HUES48 (cell line): Measurements from ENCODE around the gene MAGED2.

Source experiments
- H3K27ac ChIP-seq: one replicate; pipeline ENCODE4 v1.7.0; 2013; ENCODE audit warnings: low read depth, low read length, inconsistent platforms
- H3K27me3 ChIP-seq: 2 replicates; pipeline ENCODE4 v1.6.1; 2013; ENCODE audit warnings: mild to moderate bottlenecking, low read length; ENCODE audit not compliant: control insufficient read depth, insufficient read depth
- H3K36me3 ChIP-seq: 2 replicates; pipeline ENCODE4 v1.6.1; 2013; ENCODE audit warnings: low read length; ENCODE audit not compliant: control insufficient read depth, insufficient read depth
- H3K4me1 ChIP-seq: 2 replicates; pipeline ENCODE4 v1.6.1; 2013; ENCODE audit warnings: mild to moderate bottlenecking, low read length; ENCODE audit not compliant: control insufficient read depth, insufficient read depth
- H3K4me3 ChIP-seq: 2 replicates; pipeline ENCODE4 v1.5.1; 2013; ENCODE audit warnings: mild to moderate bottlenecking, low read depth, low read length
- H3K9ac ChIP-seq: 2 replicates; pipeline ENCODE4 v1.6.1; 2013; ENCODE audit warnings: mild to moderate bottlenecking, low read depth, low read length, moderate library complexity
- H3K9me3 ChIP-seq: 2 replicates; pipeline ENCODE4 v1.6.1; 2013; ENCODE audit warnings: low read length; ENCODE audit not compliant: control insufficient read depth, insufficient read depth

MAGED2 gene

DNA sequence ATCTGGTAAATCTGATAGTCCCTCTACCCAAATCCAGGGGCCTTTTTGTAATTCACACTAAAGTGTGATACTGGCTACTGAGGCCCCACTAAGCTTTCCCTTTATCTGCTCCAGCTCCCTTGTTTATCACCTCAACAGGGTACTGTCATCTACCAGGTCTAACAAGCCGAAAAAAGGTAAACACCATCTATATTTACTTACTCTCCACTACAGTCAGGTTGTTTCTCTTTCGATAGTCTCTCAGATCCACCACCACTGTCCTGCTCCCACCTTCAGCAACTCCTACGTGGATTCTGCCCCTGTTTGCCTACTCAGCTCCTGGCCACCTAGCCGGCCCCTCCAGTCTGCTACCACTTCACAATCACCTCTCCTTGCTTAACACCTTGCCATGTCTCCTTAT lies 12.8 kb upstream of the MAGED2 start:
- no peaks in the 10 kb centered on the region for H3K4me1 ChIP-seq
- peaks cover 32% of the 10 kb centered on the region for H3K9me3 ChIP-seq
- no peak overlapping the region for H3K4me3 ChIP-seq
- no peak overlapping the region for H3K9ac ChIP-seq
- H3K36me3 ChIP-seq, result no peaks in the 10 kb centered on the region
- H3K27ac ChIP-seq, result no peak overlapping the region
- H3K27me3 ChIP-seq, result no peaks in the 10 kb centered on the region

DNA sequence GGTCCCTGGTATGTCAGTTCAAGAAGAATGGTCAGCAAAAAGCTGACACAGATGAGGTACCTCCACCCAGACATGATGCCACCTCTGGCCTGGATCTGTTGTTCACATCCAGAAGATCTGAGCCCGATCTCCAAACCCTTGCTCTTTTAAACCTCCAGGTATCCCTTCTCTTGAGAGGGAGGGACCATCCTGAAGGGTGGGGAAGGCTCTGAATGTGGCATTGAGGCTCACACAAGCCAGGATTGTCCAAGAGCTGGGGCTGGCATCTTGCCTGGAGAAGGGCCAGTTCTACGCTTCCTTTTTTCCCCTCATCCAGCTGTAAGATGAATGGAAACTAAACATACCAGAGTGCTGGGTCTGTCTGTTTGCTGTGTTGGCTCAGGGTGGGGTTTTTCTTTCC lies 9.4 kb upstream of the MAGED2 start, which contains the start of gene ITIH6:
ITIH6 (minus strand) TSS at position 119 of the 400 bp plus-strand sequence; CDS start at position 74, 45 bp downstream.
- Histone ChIP-seq H3K9me3 (peaks cover 39% of the 10 kb centered on the region), H3K4me1 (no peaks in the 10 kb centered on the region), H3K9ac (no peak within 1 kb of the TSS), H3K27me3 (no peaks in the 10 kb centered on the region), H3K4me3 (no peak within 1 kb of the TSS), H3K27ac (no peak within 1 kb of the TSS), H3K36me3 (no peaks in the 10 kb centered on the region)

DNA sequence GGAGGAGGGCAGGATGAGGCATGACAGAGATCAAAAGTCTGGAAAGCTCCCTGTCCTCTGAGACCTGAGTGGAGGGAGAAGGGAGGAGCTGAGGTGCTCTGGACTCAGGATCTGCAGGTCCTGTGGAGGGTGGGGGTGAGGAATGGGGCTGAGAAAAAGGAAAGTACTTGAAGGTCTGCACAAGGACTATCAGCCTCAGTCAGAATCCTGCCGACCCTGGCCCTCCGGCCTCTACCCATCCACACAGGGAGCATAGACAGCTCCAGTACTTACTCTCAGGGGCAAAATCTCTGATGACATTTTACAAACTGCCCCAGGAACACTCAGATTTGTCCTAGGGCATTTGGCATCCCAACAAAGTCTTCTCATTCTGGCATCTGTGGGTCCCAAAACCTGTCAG lies 8.5 kb upstream of the MAGED2 start:
- Histone ChIP-seq H3K9ac (no peak overlapping the region), H3K36me3 (no peaks in the 10 kb centered on the region), H3K27me3 (no peaks in the 10 kb centered on the region), H3K9me3 (peaks cover 39% of the 10 kb centered on the region), H3K4me3 (no peak overlapping the region), H3K27ac (no peak overlapping the region), H3K4me1 (0 out of 2 replicates have a peak, but pooled peaks cover 3% of the 10 kb centered on the region)

DNA sequence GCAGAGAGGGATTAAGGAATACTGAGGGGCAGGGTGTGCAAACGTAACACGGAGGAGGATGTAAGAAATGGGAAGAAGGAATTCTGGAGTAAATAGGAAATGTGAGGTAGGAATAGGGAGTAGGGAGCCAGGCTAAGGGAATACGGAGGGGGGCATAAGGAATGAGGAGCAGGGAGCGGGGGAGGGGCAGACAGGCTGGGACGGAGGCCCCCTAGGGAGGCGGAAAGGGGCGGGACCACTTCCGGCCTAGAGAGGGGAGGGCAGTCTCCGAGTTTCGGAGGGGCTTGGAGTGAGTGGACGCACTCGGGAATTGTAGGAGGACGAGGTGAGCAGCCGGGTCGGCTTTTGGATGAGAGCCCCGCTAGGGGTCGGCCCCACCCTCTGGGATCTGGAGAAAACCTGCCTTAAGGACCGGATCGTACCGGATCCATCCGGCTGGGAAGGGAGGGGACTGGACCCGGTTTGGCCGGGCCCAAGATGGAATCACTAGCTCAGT lies 612 bp downstream of the MAGED2 start:
- 0 out of 2 replicates have a peak, but pooled peaks cover 9% of the 10 kb centered on the region for H3K4me1 ChIP-seq
- H3K36me3 ChIP-seq, result peaks cover 36% of the 10 kb centered on the region
- H3K27me3 ChIP-seq, result no peaks in the 10 kb centered on the region
- peaks cover 40% of the 10 kb centered on the region for H3K9me3 ChIP-seq
- H3K4me3 ChIP-seq, result peak overlapping the region; percentile 84
- H3K27ac ChIP-seq, result peak overlapping the region; percentile 97
- H3K9ac ChIP-seq, result peak overlapping the region; percentile 75

DNA sequence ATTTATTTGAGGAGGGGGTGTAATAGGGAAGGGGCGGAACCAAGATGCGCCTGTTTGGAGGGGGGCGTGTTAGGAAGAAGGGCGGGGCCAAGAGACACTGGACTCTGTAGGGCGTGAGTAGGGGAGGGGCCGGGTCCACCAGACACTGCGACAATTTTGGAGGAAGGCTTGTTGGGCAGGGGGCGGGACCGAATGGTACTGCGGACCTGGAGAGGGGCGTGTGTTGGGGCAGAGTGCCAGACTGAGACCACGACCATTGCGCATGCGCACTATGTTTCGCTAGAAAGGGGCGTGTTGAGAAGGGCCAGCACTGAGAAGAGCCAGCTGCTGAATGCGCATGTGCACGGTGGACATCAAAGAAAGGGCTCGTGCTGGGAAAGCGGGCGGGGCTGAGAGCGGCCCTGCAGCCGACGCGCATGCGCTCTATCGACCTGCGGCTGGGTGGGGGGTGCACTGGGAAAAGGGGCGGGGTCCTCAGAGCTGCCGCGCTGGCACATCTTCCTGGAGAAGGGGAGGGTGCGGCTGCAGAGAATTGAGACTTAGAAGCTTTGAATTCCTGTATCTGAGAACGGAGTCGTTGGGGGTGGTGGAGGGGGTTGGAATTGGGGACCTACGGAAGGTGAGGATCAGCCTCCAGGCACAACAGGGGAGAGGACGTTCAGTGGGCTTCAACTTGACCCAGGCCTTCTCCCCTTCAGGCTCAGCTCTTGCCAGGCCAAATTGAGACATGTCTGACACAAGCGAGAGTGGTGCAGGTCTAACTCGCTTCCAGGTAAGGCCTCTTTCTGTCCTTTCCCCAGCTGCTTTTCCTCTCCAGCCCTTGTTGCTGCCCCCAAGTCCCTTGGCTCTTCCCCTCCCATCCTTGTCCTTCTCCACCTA lies 1.3 kb downstream of the MAGED2 start:
- Histone ChIP-seq H3K9ac (peak overlapping the region; percentile 59), H3K36me3 (peaks cover 43% of the 10 kb centered on the region), H3K9me3 (peaks cover 35% of the 10 kb centered on the region), H3K27ac (peak overlapping the region; percentile 97), H3K4me1 (0 out of 2 replicates have a peak, but pooled peaks cover 8% of the 10 kb centered on the region), H3K4me3 (peak overlapping the region; percentile 84), H3K27me3 (no peaks in the 10 kb centered on the region)

DNA sequence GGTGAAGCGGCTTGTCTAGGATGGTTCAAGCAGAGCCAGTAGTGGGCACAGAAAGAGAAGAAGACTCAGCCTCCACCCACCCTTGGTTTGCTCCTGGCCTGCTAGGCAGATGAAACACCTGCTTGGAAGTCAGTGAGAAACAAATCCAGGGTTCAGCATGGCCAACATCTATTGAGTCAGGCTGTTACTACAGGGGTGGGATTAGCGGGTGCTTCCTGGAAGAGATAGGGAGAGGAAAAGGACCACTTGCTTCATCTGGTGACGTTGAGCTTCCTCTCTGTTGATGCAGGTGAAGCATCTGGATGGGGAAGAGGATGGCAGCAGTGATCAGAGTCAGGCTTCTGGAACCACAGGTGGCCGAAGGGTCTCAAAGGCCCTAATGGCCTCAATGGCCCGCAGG lies 3.0 kb downstream of the MAGED2 start:
- H3K9me3 ChIP-seq, result peaks cover 47% of the 10 kb centered on the region
- no peaks in the 10 kb centered on the region for H3K27me3 ChIP-seq
- H3K27ac ChIP-seq, result no peak overlapping the region
- no peak overlapping the region for H3K4me3 ChIP-seq
- H3K4me1 ChIP-seq, result no peaks in the 10 kb centered on the region
- no peak overlapping the region for H3K9ac ChIP-seq
- H3K36me3 ChIP-seq, result peaks cover 60% of the 10 kb centered on the region

DNA sequence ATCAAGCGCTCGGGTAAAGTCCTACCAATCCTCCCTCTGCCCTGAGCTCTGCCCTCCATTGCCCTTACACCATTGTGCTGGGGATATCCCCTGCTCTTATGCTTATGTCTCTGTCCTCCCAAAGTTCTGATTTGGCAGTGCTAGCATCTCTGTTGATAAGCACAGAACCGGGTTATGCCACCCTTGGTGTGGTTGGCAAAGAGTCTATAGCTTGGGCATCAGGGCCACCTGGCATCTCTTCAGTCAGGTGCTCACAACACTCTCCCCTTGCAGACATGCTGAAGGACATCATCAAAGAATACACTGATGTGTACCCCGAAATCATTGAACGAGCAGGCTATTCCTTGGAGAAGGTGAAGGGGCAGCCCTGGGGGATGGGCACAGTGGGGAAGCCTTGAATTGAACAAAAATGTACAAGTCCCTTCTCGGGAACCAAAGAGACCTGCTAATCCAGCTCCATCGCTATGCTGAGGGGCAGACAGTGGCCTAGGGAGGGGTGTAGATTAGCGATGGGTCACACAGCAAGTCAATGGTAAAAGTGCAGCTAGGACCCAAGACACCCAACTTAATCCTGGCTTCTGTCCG lies 3.8 kb downstream of the MAGED2 start:
- H3K4me1 ChIP-seq, result no peaks in the 10 kb centered on the region
- no peak overlapping the region for H3K27ac ChIP-seq
- peaks cover 51% of the 10 kb centered on the region for H3K9me3 ChIP-seq
- H3K36me3 ChIP-seq, result peaks cover 67% of the 10 kb centered on the region
- no peak overlapping the region for H3K9ac ChIP-seq
- no peak overlapping the region for H3K4me3 ChIP-seq
- H3K27me3 ChIP-seq, result no peaks in the 10 kb centered on the region

DNA sequence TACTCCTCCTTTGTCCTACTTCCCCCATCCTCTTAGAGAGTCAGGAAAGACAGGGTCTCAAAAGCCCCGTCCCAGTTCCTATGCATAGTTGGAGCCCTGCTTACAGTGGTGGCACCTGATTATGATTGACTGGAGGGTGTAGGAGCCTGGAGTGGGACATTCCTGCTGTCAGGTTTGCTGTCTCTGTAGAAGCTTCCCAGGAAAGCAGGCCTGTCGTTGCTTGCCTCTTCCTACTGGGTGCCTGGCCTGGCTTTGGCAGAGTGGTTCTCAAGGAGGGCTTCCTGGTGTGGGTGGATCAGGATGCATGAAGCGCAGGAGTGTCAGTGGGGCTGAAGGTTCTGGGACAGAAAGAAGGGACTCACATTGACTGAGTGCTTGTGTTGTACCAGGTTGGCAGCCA lies 4.8 kb downstream of the MAGED2 start:
- no peaks in the 10 kb centered on the region for H3K27me3 ChIP-seq
- H3K36me3 ChIP-seq, result peaks cover 67% of the 10 kb centered on the region
- no peaks in the 10 kb centered on the region for H3K4me1 ChIP-seq
- H3K9me3 ChIP-seq, result peaks cover 52% of the 10 kb centered on the region
- no peak overlapping the region for H3K9ac ChIP-seq
- H3K4me3 ChIP-seq, result no peak overlapping the region
- H3K27ac ChIP-seq, result no peak overlapping the region

DNA sequence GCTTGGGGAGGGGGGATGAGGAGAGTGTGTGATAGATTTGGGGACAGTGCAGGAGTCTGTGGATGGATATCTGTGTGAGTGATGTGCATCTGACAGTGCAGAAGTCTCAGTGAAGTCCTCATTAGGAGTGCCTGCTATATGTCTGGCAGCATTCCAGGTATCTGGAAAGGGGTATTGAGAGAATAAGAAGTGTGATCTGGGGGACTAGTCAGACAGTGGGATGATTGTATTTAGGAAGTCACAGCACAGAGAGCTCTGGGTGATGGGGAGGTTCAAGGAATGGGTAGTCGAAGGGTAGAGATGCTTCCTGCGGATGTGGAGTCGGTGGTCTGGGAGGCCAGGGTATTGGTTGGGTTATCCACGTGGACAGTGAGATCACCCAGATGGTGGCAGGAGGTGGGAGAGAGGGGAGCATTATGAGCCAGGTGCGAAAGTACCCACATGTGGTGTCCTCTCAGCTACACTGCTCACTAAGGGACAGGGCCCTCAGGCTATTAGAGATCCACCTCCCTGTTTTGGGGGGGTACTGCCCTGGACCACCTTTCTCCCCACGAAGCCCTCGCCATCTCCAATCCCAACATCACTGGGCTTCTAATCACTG lies 9.8 kb downstream of the MAGED2 start:
- no peak overlapping the region for H3K4me3 ChIP-seq
- H3K4me1 ChIP-seq, result no peaks in the 10 kb centered on the region
- no peak overlapping the region for H3K27ac ChIP-seq
- H3K9ac ChIP-seq, result no peak overlapping the region
- peaks cover 43% of the 10 kb centered on the region for H3K9me3 ChIP-seq
- peaks cover 39% of the 10 kb centered on the region for H3K36me3 ChIP-seq
- no peaks in the 10 kb centered on the region for H3K27me3 ChIP-seq

DNA sequence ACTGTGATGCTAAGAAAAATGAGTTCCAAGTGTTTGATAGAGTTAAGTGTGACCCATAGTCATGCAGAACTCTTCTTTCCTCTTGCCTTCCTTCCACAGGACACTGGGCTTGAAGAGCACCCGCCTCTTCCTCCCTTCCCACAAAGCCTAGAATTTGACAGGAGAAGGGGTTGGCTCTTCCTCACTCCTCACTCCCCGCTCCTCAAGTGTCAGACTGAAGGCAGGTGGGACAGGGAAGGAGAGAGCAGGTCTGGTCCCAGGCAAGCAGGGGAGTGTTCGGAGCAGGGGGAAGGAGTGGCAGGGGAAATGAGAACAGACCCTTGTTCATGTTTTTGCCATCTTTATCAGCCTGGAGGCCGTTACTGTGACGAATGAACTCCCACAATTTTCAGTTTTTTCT lies 10.7 kb downstream of the MAGED2 start:
- Histone ChIP-seq H3K27me3 (no peaks in the 10 kb centered on the region), H3K36me3 (peaks cover 30% of the 10 kb centered on the region), H3K9ac (no peak overlapping the region), H3K4me1 (no peaks in the 10 kb centered on the region), H3K4me3 (no peak overlapping the region), H3K27ac (no peak overlapping the region), H3K9me3 (peaks cover 36% of the 10 kb centered on the region)

DNA sequence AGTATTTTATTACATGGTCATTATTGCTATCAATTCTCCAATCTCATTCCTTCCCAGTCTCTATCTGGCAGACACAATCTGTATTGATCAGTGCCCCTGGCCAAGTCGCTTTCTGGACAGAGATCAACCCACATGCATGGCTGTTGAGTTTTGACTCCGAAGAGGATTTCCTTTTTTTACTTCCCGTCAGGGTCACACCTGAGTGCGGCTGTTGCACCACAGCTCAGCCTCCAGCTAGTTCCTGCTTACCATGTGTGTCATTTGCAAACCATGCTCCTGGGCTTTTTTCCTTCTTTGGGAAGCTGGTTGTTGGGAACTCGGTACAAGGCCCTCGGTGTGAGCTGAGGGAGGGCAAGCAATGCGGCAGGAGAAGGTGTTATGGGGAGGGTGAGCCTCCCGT lies 11.7 kb downstream of the MAGED2 start:
- Histone ChIP-seq H3K27ac (no peak overlapping the region), H3K27me3 (no peaks in the 10 kb centered on the region), H3K9me3 (peaks cover 33% of the 10 kb centered on the region), H3K36me3 (peaks cover 21% of the 10 kb centered on the region), H3K9ac (no peak overlapping the region), H3K4me3 (no peak overlapping the region), H3K4me1 (no peaks in the 10 kb centered on the region)
